ENCODE data around the gene EPM2A. TPM values are rescaled to one million over a fixed set of nuclear protein-coding genes. Genes with fewer than 3 reads are reported as not detected.

The EPM2A gene
- total RNA-seq (2021) (11.8 and 13.0 TPM in 2 replicates), Bru-seq, nascent RNA (percentile 69 among the genes with signal in this experiment), BruChase-seq, experiment 1, labeled RNA remaining after a 2-hour chase (percentile 61 among the genes with signal in this experiment), BruChase-seq, experiment 2, labeled RNA remaining after a 6-hour chase (percentile 53 among the genes with signal in this experiment)
- long read RNA-seq, full-length matches to known transcripts = 11 of 17 reads
- long read RNA-seq, partial matches to known transcripts = 1 of 17 reads
- long read RNA-seq, other reads (novel, unspliced or antisense) = 5 of 17 reads

DNA sequence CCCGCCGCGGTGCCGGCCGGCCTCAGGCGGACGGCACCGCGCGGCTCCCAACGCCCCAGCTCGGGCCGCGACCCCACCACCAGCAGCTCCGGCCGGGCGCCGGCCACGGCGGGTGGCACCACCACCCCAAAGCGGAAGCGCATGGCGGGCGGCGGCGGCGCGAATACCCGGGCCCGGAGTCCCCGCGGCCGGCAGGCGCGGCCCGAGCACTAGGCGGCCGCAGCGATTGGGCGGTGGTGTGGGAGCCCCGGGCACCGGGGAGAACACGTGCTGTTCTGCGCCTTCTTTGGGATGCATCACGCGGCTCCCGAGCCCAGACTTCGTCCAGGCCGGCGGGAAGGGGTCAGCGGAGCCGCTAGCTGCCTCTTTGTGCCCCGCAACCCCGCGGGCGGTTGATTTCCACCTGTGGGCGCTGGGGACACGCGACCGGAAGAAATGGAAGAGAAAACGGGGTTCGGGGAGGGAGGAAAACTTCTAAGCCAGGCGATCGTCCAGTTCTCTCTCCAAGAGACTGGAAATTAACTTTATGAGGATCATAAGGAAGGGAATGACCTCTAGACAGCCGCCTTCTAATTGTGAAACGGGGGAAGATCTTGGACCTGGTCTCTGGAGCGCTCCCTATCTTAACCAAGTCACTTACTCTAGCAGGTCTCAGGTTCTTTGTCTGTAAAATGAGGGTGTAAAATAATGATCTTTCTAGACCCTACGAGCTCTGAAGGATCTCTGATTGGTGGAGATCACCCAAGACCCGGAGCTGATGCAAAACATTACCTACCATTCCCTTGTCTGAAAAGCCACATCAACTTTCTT lies at the start of gene EPM2A:
EPM2A (minus strand) TSS at position 165 of the 810 bp plus-strand sequence; CDS start at position 143, 22 bp downstream.
- DNase-seq (ENCODE audit: low spot score) = peak; percentile 85
- ChIA-PET POLR2A (ENCODE audit: low non-redundant PET) (interaction anchor here (0.6 kb wide), 1 partner anchor 1579 kb away, joined by 4 read pairs; no protein-coding TSS in a partner anchor), CTCF (interaction anchor here (0.6 kb wide), 1 partner anchor 21 kb away, joined by 3 read pairs; no protein-coding TSS in a partner anchor)
- Histone ChIP-seq H3K4me3 (ENCODE audit: low read depth, low read length, poor library complexity, severe bottlenecking) (peak within 1 kb of the TSS; percentile 73), H3K36me3 (ENCODE audit: insufficient read depth, low read length, poor library complexity, severe bottlenecking) (no peaks in the 10 kb centered on the region), H3K4me1 (ENCODE audit: insufficient read depth, low read length, poor library complexity, severe bottlenecking) (peaks cover 38% of the 10 kb centered on the region), H3K9me3 (ENCODE audit: low read depth, low read length, poor library complexity, severe bottlenecking) (no peaks in the 10 kb centered on the region), H3K27me3 (replicated peaks; ENCODE audit: insufficient read depth, low read depth, low read length, poor library complexity) (no peaks in the 10 kb centered on the region), H3K27ac (ENCODE audit: low read depth, low read length, poor library complexity, severe bottlenecking) (peak within 1 kb of the TSS; percentile 97)
- BruUV-seq (replicated peaks) = TSS peak; percentile 85
- intact Hi-C loops (cut with micrococcal nuclease; ENCODE audit: unreplicated experiment) = loop anchor here (2.0 to 10.0 kb wide), 2 partner anchors 79 to 471 kb away; partner anchors contain the start of gene FBXO30
- TF ChIP-seq CTCF (conservative IDR thresholded peaks at IDR 0.05; ENCODE audit: low read depth, low read length) (no peak), EZH2 (IDR thresholded peaks at IDR 0.05; ENCODE audit: borderline replicate concordance, low read depth, low read length, poor library complexity, severe bottlenecking) (no peak)

DNA sequence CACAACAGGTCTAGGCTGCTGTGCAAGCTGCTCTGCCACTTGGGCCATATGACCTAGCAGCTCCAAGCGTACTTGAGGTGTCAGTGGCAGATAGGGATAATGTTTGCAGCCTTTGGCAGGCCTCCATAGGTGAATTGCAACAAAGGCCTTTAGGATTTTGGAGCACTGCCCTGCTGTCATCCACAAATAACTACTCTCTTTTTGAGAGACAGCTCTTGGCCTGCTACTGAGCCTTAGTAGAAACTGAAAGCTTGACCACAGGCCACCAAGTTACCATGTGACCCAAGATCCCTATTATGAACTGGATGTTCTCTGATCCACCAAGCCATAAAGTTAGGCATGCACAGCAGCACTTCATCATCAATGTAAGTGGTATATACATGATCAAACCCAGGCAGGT lies 49.4 kb upstream of the EPM2A start:
- Histone ChIP-seq H3K9me3 (ENCODE audit: low read depth, low read length, poor library complexity, severe bottlenecking) (peaks cover 9% of the 10 kb centered on the region), H3K4me3 (ENCODE audit: low read depth, low read length, poor library complexity, severe bottlenecking) (no peak overlapping the region), H3K4me1 (ENCODE audit: insufficient read depth, low read length, poor library complexity, severe bottlenecking) (peaks cover 11% of the 10 kb centered on the region), H3K36me3 (ENCODE audit: insufficient read depth, low read length, poor library complexity, severe bottlenecking) (no peaks in the 10 kb centered on the region), H3K27ac (ENCODE audit: low read depth, low read length, poor library complexity, severe bottlenecking) (no peak overlapping the region), H3K27me3 (replicated peaks; ENCODE audit: insufficient read depth, low read depth, low read length, poor library complexity) (no peaks in the 10 kb centered on the region)
- intact Hi-C loops (cut with micrococcal nuclease; ENCODE audit: unreplicated experiment) = no loop called here
- no TSS peak for BruUV-seq (replicated peaks)
- no peak for TF ChIP-seq CTCF (conservative IDR thresholded peaks at IDR 0.05; ENCODE audit: low read depth, low read length)
- TF ChIP-seq EZH2 (IDR thresholded peaks at IDR 0.05; ENCODE audit: borderline replicate concordance, low read depth, low read length, poor library complexity, severe bottlenecking) = no peak
- DNase-seq (ENCODE audit: low spot score) = no peak
- ChIA-PET POLR2A (ENCODE audit: low non-redundant PET) (no interaction called here), CTCF (no interaction called here)

DNA sequence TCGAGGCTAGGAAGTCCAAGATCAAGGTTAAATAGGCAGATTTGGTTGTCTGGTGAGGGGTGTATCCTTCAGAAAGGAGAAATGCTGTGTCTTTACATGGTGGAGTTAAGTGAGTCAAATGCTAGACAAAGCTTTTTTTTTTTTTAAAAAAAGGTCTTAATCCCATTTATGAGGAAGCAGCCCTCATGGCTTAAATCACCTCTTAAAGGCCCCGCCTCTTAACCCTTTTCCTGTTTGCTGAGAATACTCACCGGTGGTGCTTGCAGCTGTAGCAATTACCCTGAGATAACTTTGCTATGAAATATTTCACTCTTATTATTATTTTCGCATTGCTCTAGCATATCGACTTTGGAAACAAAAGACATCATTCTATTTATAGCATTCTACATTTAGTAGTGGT lies 48.5 kb upstream of the EPM2A start:
- intact Hi-C loops (cut with micrococcal nuclease; ENCODE audit: unreplicated experiment) = no loop called here
- BruUV-seq (replicated peaks) = no TSS peak
- ChIA-PET POLR2A (ENCODE audit: low non-redundant PET) (no interaction called here), CTCF (no interaction called here)
- Histone ChIP-seq H3K4me3 (ENCODE audit: low read depth, low read length, poor library complexity, severe bottlenecking) (no peak overlapping the region), H3K27me3 (replicated peaks; ENCODE audit: insufficient read depth, low read depth, low read length, poor library complexity) (no peaks in the 10 kb centered on the region), H3K9me3 (ENCODE audit: low read depth, low read length, poor library complexity, severe bottlenecking) (peaks cover 12% of the 10 kb centered on the region), H3K4me1 (ENCODE audit: insufficient read depth, low read length, poor library complexity, severe bottlenecking) (peaks cover 11% of the 10 kb centered on the region), H3K27ac (ENCODE audit: low read depth, low read length, poor library complexity, severe bottlenecking) (no peak overlapping the region), H3K36me3 (ENCODE audit: insufficient read depth, low read length, poor library complexity, severe bottlenecking) (no peaks in the 10 kb centered on the region)
- peak; percentile 52 for DNase-seq (ENCODE audit: low spot score)
- no peak for TF ChIP-seq CTCF (conservative IDR thresholded peaks at IDR 0.05; ENCODE audit: low read depth, low read length)
- no peak for TF ChIP-seq EZH2 (IDR thresholded peaks at IDR 0.05; ENCODE audit: borderline replicate concordance, low read depth, low read length, poor library complexity, severe bottlenecking)
